ENCODE results near the gene TTN.
"Not testable (repeated sequence)": the region's sequence is repeated elsewhere in the genome, so short reads cannot be mapped to it uniquely, and the experiment has no call there.

The TTN gene

GRCh38 chr2:178679891-178680290, 127.3 kb downstream of the TTN start:
- in situ Hi-C loops (cut with MboI; ENCODE audit: low sequenced_read_pairs), result no loop called here

GRCh38 chr2:178677599-178677998, 129.6 kb downstream of the TTN start:
- in situ Hi-C loops (cut with MboI; ENCODE audit: low sequenced_read_pairs), result no loop called here

GRCh38 chr2:178676046-178676445, 131.2 kb downstream of the TTN start:
- in situ Hi-C loops (cut with MboI; ENCODE audit: low sequenced_read_pairs), result no loop called here

DNA sequence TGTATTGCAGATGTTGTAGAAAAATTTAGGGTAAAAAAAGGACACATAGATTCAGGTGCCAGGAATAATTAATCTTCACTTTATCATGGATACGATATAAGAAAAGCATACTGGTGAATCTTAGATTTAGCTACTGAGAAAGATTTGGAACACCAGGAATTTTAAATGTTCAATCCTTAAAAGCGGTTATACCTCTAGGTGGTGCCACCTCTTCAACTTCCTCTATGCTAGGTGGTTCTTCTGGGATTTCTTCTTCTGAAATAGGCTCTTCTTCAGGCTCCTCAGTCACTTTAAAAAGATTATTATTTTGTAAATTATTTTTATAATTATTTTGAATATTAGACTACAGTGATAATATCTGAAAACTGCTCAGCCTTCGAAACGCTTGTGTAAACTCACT, 133.1 kb downstream of the TTN start:
- in situ Hi-C loops (cut with MboI; ENCODE audit: low sequenced_read_pairs), result no loop called here

GRCh38 chr2:178666458-178666857, 140.8 kb downstream of the TTN start:
- in situ Hi-C loops (cut with MboI; ENCODE audit: low sequenced_read_pairs), result no loop called here

DNA sequence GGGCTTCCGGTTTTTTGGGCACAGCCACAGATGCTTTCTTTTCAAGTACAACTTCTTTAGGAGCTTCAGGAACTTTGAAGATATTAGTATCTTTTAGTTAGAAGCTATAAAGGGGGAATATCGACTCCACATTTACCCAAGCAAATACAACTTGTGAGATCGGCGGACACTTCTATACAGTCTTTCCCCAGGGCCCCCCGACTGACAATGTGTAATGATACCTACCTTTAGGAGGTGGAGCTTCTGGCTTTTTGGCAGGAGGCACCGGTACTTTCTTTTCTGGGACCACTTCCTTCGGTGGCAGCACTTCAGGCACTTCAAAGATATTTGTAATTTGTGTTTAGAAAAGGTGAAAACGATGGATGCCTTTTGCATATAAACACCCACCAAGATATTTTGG, 148.7 kb downstream of the TTN start:
- in situ Hi-C loops (cut with MboI; ENCODE audit: low sequenced_read_pairs), result not testable (repeated sequence)

DNA sequence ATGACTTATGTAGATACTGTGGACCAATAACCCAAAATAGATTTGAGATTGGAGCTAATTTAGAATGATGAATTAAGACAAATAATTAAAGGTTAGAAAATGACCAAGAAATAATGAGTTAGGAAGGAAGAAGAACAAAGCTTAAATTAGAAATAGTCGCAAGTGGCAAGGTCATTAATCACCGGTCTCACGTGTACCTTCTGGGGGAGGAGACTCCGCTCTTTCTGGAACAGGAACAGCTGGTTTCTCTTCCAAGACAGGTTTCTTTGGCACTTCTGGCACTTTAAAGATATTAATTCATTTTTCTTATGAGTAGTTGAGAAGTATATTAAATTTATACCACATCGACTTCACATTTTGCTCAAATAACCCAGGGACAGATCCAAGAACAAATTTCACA, 156.7 kb downstream of the TTN start:
- in situ Hi-C loops (cut with MboI; ENCODE audit: low sequenced_read_pairs), result no loop called here

DNA sequence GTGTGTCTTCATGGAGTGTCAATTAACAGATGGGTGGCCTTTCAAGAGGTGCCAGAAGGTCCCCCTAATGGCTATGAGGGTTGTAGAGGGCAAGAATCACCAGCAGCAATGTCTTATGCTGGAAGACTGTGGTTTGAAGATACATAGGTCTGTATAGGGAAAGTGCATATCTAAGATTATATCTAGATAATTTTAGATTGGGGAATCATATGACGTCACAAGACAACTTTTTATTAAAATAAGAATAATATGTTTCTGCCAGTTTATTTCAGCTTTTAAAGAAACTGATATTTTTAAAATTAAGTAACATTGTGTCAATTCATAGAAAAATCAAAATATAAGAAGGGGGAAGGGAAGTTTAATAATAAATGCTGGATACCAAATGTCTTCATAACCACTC, 162.3 kb downstream of the TTN start:
- in situ Hi-C loops (cut with MboI; ENCODE audit: low sequenced_read_pairs), result no loop called here

GRCh38 chr2:178641498-178641897, 165.7 kb downstream of the TTN start:
- in situ Hi-C loops (cut with MboI; ENCODE audit: low sequenced_read_pairs), result no loop called here

DNA sequence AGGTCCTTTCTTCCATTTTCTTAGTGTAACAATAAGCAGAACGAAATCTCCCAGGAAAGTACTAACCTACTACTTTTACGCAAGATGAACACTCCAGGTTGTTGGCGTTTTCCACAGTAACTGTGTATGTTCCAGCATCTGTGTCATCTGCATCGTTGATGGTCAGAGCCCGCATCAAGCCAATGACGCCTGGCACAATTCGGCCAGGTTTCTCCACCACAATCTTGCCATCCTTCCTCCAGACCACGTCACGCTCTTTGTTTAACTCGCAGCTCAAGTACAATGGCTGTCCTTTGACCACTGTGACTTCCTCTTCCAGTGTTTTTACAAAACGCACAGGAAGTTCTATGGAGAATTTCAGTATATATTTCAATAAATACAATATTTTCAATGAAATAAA, 171.3 kb downstream of the TTN start:
- in situ Hi-C loops (cut with MboI; ENCODE audit: low sequenced_read_pairs), result no loop called here

- in situ Hi-C loops (cut with MboI; ENCODE audit: low sequenced_read_pairs), result no loop called here
Observed at GRCh38 chr2:178632729-178633128, 174.5 kb downstream of the TTN start.

DNA sequence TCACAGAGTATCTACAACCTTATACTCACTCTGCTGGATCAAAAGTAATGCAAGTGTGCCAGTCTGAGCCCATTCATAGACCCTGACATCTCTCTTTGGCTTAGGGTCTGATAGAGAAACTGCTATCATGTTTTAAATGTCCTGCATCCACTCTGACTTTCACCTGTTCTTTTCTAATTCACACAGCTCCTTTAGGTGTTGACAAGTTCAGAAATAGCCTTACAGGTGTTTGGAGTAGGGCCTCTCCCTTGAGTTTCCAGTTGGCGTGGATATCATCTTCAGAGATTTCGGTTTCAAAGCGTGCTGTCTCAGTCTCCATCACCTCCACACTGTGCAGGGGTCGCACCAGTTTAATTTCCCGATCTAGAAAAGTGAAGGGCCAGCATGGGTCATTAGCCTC, 176.6 kb downstream of the TTN start:
- in situ Hi-C loops (cut with MboI; ENCODE audit: low sequenced_read_pairs), result no loop called here

- in situ Hi-C loops (cut with MboI; ENCODE audit: low sequenced_read_pairs), result no loop called here
Observed at GRCh38 chr2:178629463-178629862, 177.8 kb downstream of the TTN start.

GRCh38 chr2:178628605-178629004, 178.6 kb downstream of the TTN start:
- in situ Hi-C loops (cut with MboI; ENCODE audit: low sequenced_read_pairs), result no loop called here

- in situ Hi-C loops (cut with MboI; ENCODE audit: low sequenced_read_pairs), result no loop called here
Observed at GRCh38 chr2:178627401-178627800, 179.8 kb downstream of the TTN start.

DNA sequence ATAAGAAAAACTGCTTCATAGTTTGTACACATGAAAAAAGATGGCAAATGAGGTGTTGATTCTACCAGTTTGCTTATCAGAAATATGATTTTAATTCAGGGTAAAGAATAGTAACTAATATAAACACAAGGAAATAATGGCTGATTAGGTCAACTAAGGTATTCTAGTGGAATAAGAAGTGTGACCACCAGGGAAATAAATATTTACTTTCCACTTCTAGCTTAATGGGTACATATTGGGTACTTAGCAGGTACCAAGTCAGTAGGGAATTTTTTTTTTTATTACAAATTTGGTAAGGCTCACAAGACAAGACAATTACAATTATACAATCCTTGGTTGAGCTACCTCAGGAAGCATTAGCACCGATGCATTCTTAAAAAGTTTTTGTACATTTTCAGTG, 191.3 kb downstream of the TTN start:
- in situ Hi-C loops (cut with MboI; ENCODE audit: low sequenced_read_pairs), result no loop called here

DNA sequence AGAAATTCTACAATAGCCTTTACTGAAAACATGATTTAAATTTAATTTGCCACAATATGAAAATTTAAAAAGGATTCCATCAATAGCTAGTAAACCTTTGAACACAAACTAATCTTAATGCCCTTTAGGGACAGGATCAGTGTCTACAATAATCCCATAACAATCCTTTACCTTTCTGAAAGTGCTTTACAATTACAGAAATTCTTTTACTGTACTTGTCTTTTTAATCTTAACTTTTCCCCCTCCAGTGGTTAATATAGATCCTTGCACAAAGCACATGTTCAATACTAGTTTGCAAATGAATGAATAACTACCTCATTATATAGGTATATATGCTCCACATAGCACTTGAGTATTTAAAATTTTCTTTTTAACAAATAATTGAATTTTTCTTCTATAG, 204.3 kb downstream of the TTN start:
- in situ Hi-C loops (cut with MboI; ENCODE audit: low sequenced_read_pairs), result no loop called here

DNA sequence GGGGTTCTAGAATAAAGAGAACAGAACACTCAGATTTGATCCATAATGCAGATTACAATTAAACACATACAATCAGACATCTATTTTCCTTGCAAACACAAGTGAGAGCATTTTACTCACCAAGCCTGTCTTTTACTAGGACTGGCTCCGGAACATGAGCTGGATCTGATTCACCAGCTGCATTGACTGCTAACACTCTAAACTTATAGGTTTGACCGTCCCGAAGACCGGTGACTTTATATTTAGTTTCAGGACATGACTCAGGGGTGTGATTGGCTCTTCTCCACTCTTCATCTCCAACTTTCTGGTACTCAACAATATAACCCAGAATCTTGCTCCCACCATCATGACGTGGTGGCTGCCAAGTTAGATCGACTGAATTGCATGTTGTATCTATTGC, 214.6 kb downstream of the TTN start:
- in situ Hi-C loops (cut with MboI; ENCODE audit: low sequenced_read_pairs), result no loop called here

GRCh38 chr2:178589335-178589734, 217.9 kb downstream of the TTN start:
- in situ Hi-C loops (cut with MboI; ENCODE audit: low sequenced_read_pairs), result no loop called here

DNA sequence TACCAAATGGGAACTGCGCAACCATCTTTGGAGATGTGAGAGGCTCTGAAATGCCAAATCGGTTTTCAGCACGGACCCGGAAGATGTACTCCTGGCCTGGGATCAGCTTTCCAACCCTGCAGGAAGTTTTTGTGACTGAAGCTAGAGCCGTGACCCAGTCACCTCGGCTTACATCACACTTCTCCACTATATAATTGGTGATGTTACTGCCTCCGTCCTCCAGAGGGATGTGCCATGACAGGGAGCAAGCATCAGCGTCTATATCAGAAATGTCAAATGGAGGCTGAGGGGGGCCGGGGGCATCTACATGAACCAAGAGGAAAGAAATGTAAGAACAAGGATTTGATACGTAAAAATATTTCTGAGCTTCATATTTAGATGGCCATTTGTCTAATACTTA, 222.6 kb downstream of the TTN start:
- in situ Hi-C loops (cut with MboI; ENCODE audit: low sequenced_read_pairs), result no loop called here

DNA sequence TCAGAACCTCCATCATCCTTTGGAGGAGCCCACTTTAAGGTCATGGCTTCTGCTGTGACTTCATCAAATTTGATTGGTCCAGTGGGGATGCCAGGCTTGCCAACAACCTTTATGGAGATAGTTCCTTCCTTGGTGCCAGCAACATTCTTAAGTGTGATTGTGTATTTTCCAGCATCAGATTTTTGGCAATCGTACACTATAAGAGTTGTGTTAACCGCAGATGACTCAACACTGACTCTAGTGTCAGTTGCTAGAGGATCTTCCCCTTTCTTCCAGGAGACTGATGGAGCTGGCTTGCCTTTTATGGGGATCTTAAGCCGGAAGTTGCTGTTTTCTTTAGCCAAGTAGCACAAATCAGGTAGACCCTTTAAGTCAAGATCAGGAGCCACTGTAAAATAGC, 228.2 kb downstream of the TTN start:
- in situ Hi-C loops (cut with MboI; ENCODE audit: low sequenced_read_pairs), result no loop called here

- in situ Hi-C loops (cut with MboI; ENCODE audit: low sequenced_read_pairs), result no loop called here
Observed at GRCh38 chr2:178574789-178575188, 232.4 kb downstream of the TTN start.

DNA sequence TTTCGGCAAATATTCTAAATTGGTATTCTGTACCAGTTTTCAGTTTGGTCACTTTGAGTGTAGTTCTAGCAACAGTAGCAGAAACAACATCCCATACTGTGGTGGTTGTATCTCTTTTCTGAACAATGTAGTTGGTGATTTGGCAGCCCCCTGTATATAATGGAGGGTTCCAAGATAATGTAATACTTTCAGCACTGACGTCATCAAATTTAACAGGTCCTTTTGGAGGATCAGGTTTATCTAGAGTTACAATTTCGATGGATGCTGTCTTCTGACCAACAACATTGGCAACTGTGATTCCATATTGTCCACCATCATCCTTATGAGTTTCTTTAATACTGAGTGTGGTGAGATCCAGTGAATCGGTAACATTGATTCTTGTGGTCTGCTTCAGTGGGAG, 239.0 kb downstream of the TTN start:
- in situ Hi-C loops (cut with MboI; ENCODE audit: low sequenced_read_pairs), result no loop called here

- in situ Hi-C loops (cut with MboI; ENCODE audit: low sequenced_read_pairs), result no loop called here
Observed at GRCh38 chr2:178553047-178553446, 254.2 kb downstream of the TTN start.
